Hepatocyte (in vitro differentiated cells): ENCODE data around the gene ZP1. TPM values are rescaled to one million over a fixed set of nuclear protein-coding genes. Genes with fewer than 3 reads are reported as not detected.

ENCODE experiments used
- DNase-seq: peaks from one replicate; pipeline ENCODE4 v3.0.0-alpha.2; 2016; ENCODE audit warnings: low spot score
- H2AFZ ChIP-seq: fragments of 200-600 bp; sonication (generic); 2 replicates; pipeline ENCODE4 v1.6.0; 2016; ENCODE audit warnings: antibody characterized with exemption, mild to moderate bottlenecking
- H3K27ac ChIP-seq: fragments of 200-600 bp; sonication (generic); 2 replicates; pipeline ENCODE4 v1.5.1; 2016; ENCODE audit warnings: mild to moderate bottlenecking
- H3K27me3 ChIP-seq: fragments of 200-600 bp; sonication (generic); 2 replicates; pipeline ENCODE4 v1.6.1; 2016
- H3K36me3 ChIP-seq: fragments of 200-600 bp; sonication (generic); replicated peaks from 2 replicates; pipeline ENCODE4 v1.5.1; 2016; ENCODE audit warnings: low read depth; ENCODE audit not compliant: insufficient read depth
- H3K4me1 ChIP-seq: fragments of 200-600 bp; sonication (generic); 2 replicates; pipeline ENCODE4 v1.5.1; 2016; ENCODE audit warnings: mild to moderate bottlenecking, moderate library complexity; ENCODE audit not compliant: insufficient read depth
- H3K4me2 ChIP-seq: fragments of 200-600 bp; sonication (generic); 2 replicates; pipeline ENCODE4 v1.6.0; 2016
- H3K4me3 ChIP-seq: fragments of 200-600 bp; sonication (generic); 2 replicates; pipeline ENCODE4 v1.5.1; 2016; ENCODE audit warnings: mild to moderate bottlenecking
- H3K79me2 ChIP-seq: fragments of 200-600 bp; sonication (generic); 2 replicates; pipeline ENCODE4 v1.6.0; 2017; ENCODE audit warnings: mild to moderate bottlenecking
- H3K9me2 ChIP-seq: fragments of 200-600 bp; sonication (generic); replicated peaks from 2 replicates; pipeline ENCODE4 v1.6.0; 2017; ENCODE audit warnings: mild to moderate bottlenecking; ENCODE audit not compliant: insufficient read depth
- H3K9me3 ChIP-seq: fragments of 200-600 bp; sonication (generic); 2 replicates; pipeline ENCODE4 v1.5.1; 2016; ENCODE audit warnings: low read depth, mild to moderate bottlenecking
- H4K20me1 ChIP-seq: fragments of 200-600 bp; sonication (generic); 2 replicates; pipeline ENCODE4 v1.6.0; 2016; ENCODE audit warnings: mild to moderate bottlenecking; ENCODE audit not compliant: insufficient read depth, poor library complexity, severe bottlenecking
- CTCF ChIP-seq: fragments of 200-600 bp; sonication (generic); IDR thresholded peaks from 2 replicates; pipeline ENCODE4 v1.5.1; 2016; ENCODE audit warnings: antibody characterized with exemption, mild to moderate bottlenecking; ENCODE audit not compliant: poor library complexity
- EZH2 ChIP-seq: fragments of 200-600 bp; sonication (generic); IDR thresholded peaks from 2 replicates; pipeline ENCODE4 v1.6.1; 2016; ENCODE audit warnings: antibody characterized with exemption, mild to moderate bottlenecking, borderline replicate concordance
- EZH2phosphoT487 ChIP-seq: fragments of 200-600 bp; sonication (generic); IDR thresholded peaks from one replicate; pipeline ENCODE4 v1.6.1; 2018; ENCODE audit warnings: antibody characterized with exemption, mild to moderate bottlenecking, low read depth, moderate library complexity; ENCODE audit not compliant: unreplicated experiment, severe bottlenecking
- WGBS: methylation state at CpG from one replicate; pipeline ENCODE4 v1.1.6; 2016; ENCODE audit warnings: low lambda C conversion rate; ENCODE audit errors: missing lambda C conversion rate; 5-methylcytosine and 5-hydroxymethylcytosine counted together
- polyA plus RNA-seq: library from polyadenylated mRNA; unstranded; fragments of >200 nt; fragmentation: Nextera tagmentation; extraction: Ambion mirVana; gene quantifications from 2 replicates; pipeline ENCODE4 v1.2.1, GENCODE V29; 2016
- total RNA-seq: library from RNA; depleted of rRNA; stranded (reverse); fragments of >200 nt; gene quantifications from 2 replicates; pipeline ENCODE4 v1.2.3, GENCODE V29; 2014

Gene ZP1
- total and polyA plus RNA-seq, 2 experiments from 2014 or later, result 1.6 TPM; not detected in 1

- no peak overlapping the region for H2AFZ ChIP-seq
- WGBS, result 64% methylated on average over 12 of the region's 12 CpGs
- DNase-seq, result peak; percentile 60
- peaks cover 20% of the 10 kb centered on the region for H3K79me2 ChIP-seq
- no peaks in the 10 kb centered on the region for H3K9me3 ChIP-seq
- no peaks in the 10 kb centered on the region for H3K36me3 ChIP-seq
- H3K4me2 ChIP-seq, result no peak overlapping the region
- H3K9me2 ChIP-seq, result no peaks in the 10 kb centered on the region
- no peaks in the 10 kb centered on the region for H3K27me3 ChIP-seq
- H3K4me3 ChIP-seq, result no peak overlapping the region
- no peak for TF ChIP-seq EZH2phosphoT487
- TF ChIP-seq CTCF, result peak; percentile 93
- no peak for TF ChIP-seq EZH2
- H3K4me1 ChIP-seq, result peaks cover 2% of the 10 kb centered on the region
- H4K20me1 ChIP-seq, result peaks cover 6% of the 10 kb centered on the region
- no peak overlapping the region for H3K27ac ChIP-seq
Observed at GRCh38 chr11:60899046-60899936, 31.9 kb downstream of the ZP1 start.

GRCh38 chr11:60899977-60900376 is 32.6 kb downstream of the ZP1 start:
- no peak overlapping the region for H3K4me2 ChIP-seq
- H4K20me1 ChIP-seq, result peaks cover 12% of the 10 kb centered on the region
- H3K4me1 ChIP-seq, result peaks cover 8% of the 10 kb centered on the region
- no peaks in the 10 kb centered on the region for H3K27me3 ChIP-seq
- no peaks in the 10 kb centered on the region for H3K9me3 ChIP-seq
- H3K9me2 ChIP-seq, result no peaks in the 10 kb centered on the region
- no peak overlapping the region for H3K4me3 ChIP-seq
- TF ChIP-seq CTCF (no peak), EZH2 (no peak), EZH2phosphoT487 (no peak)
- H2AFZ ChIP-seq, result no peak overlapping the region
- H3K36me3 ChIP-seq, result no peaks in the 10 kb centered on the region
- DNase-seq, result no peak
- H3K79me2 ChIP-seq, result peaks cover 27% of the 10 kb centered on the region
- 92% methylated on average over 4 of the region's 4 CpGs for WGBS
- H3K27ac ChIP-seq, result no peak overlapping the region

GRCh38 chr11:60900673-60901404 is 33.5 kb downstream of the ZP1 start:
- Histone ChIP-seq H3K4me2 (no peak overlapping the region), H3K27me3 (no peaks in the 10 kb centered on the region), H3K79me2 (peaks cover 35% of the 10 kb centered on the region), H3K36me3 (no peaks in the 10 kb centered on the region), H4K20me1 (peaks cover 16% of the 10 kb centered on the region), H3K9me2 (no peaks in the 10 kb centered on the region), H3K4me3 (no peak overlapping the region), H3K9me3 (no peaks in the 10 kb centered on the region), H2AFZ (no peak overlapping the region), H3K4me1 (peaks cover 14% of the 10 kb centered on the region), H3K27ac (no peak overlapping the region)
- no peak for TF ChIP-seq EZH2
- no peak for TF ChIP-seq EZH2phosphoT487
- no peak for TF ChIP-seq CTCF
- no peak for DNase-seq
- WGBS, result 93% methylated on average over 13 of the region's 13 CpGs
